Gastroesophageal sphincter (tissue), 3 donors: ENCODE measurements around the gene PTGDR.

ENCODE experiments used
- CTCF ChIP-seq, 4 experiments: fragments of 200-600 bp in 2 of 4; fragments of 450-650 bp in 2 of 4; sonication (generic) in 1 of 4; IDR thresholded peaks; one replicate each; pipeline ENCODE4 v1.5.1; 2017 to 2019; ENCODE audit warnings: antibody characterized with exemption in 4 of 4, mild to moderate bottlenecking in 2 of 4, moderate library complexity in 2 of 4
- EP300 ChIP-seq: sonication (generic); formaldehyde crosslinking; IDR thresholded peaks from one replicate; pipeline ENCODE4 v1.6.1; 2017; ENCODE audit warnings: antibody characterized with exemption, mild to moderate bottlenecking
- POLR2A ChIP-seq, 2 donors: fragments of 450-650 bp; IDR thresholded peaks; one replicate each; pipeline ENCODE4 v1.6.1; 2017; ENCODE audit warnings: antibody characterized with exemption in 2 of 2, mild to moderate bottlenecking in 2 of 2, moderate library complexity in 1 of 2

DNA sequence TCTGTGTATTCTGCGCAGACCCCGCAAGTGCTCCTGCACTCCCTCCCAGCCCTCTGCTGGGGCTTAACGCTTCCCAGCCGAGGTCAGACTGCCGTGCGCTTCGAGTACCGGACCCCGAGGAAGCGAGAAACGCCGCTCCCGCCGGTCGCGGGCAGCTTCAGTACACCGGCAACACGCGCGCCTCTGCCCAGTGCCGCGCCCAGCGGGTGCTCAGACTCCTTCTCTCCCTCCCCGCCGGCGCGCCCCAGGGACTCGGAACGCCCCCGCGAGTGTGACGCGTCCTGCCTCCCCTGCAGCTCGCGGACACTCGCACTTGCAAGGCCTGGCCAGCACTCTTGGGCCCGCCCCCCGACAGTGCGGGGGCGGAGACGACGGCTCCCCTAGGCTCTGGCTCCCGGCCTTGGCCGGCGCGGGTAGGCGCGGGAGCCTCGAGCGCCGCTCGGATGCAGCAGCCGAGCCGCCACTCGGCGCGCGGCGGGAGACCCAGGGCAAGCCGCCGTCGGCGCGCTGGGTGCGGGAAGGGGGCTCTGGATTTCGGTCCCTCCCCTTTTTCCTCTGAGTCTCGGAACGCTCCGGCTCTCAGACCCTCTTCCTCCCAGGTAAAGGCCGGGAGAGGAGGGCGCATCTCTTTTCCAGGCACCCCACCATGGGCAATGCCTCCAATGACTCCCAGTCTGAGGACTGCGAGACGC lies 46.6 kb downstream of the PTGDR start, which contains the start of gene PTGER2:
- peak in 1 of 4 experiments; percentile 9 for TF ChIP-seq CTCF (IDR thresholded peaks at IDR 0.05)
- TF ChIP-seq EP300, result no peak
- peak; percentile 69 to 82 for TF ChIP-seq POLR2A (IDR thresholded peaks at IDR 0.05)
